GM12873 (cell line): ENCODE measurements around the gene AFF1.
A peak's percentile ranks its signal among the peaks of the same experiment; 100 is the strongest.

Experiments
- CTCF ChIP-seq: IDR thresholded peaks from 2 replicates; pipeline ENCODE4 v1.5.1; 2012; ENCODE audit warnings: low read depth, mild to moderate bottlenecking, moderate library complexity, low read length, control low read depth; ENCODE audit not compliant: insufficient read depth; ENCODE audit errors: missing control alignments

The AFF1 gene

GRCh38 chr4:87134122-87134521 lies 199.3 kb downstream of the AFF1 start:
- no peak for TF ChIP-seq CTCF

- no peak for TF ChIP-seq CTCF
Measured at GRCh38 chr4:87141428-87141827, 206.6 kb downstream of the AFF1 start.

- no peak for TF ChIP-seq CTCF
Measured at GRCh38 chr4:87144356-87144755, 209.5 kb downstream of the AFF1 start.

GRCh38 chr4:87147116-87147515 lies 212.3 kb downstream of the AFF1 start:
- no peak for TF ChIP-seq CTCF

- TF ChIP-seq CTCF: peak; percentile 86
Measured at GRCh38 chr4:87150498-87151261, 215.9 kb downstream of the AFF1 start.

- no peak for TF ChIP-seq CTCF
Measured at GRCh38 chr4:87151730-87152129, 216.9 kb downstream of the AFF1 start.

- no peak for TF ChIP-seq CTCF
Measured at GRCh38 chr4:87152310-87153041, 217.7 kb downstream of the AFF1 start.
